ENCODE measurements around the gene DNAI1.

The DNAI1 gene

GRCh38 chr9:34491596-34491995, 33.0 kb downstream of the DNAI1 start:
- DNase-seq: no peak

DNA sequence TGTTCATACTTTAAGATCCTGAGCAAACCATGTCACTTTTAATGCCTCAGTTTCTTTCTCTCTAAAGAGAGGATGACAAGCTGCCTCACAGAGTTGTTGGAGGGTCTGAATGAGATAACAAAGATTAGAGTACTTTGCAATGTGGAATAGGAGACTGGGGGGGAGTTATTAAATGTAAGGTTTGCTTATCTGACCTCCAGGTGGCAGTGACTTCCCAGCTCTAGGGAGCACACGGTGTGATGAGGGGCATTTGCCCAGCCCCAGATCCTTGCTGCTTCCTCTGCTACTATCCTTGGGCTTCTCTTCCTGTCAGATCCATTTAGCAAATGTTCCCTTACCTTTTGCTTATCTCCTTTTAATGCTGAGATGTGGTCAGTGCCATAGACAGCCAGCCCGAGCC, 33.4 kb downstream of the DNAI1 start:
- no peak for DNase-seq

DNA sequence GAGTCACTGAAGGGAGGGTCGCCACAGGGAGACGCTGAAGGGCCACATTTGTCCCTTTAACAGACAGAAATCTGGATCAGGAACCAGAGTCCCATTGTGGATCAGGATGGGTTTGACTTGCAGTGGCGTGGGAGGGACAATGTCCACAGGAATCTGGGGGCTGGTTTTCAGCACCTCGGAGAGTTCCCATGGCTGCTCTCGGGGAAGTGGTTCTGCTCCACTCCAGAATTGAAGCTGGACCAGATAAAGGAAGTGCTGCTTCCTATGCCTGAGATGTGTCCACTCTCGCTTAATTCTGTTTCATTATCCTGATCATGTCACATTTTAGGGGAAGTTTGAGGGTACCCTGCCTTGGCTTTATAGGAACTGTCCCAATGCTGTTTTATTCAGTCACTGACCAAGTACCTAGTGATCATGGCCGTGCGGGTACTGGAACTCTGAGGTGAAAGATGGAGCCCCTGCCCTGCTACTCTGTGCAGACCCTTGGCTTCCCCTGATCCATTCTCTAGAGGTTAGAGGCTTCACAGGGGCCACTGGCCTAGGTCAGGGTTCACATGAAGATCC, 35.4 kb downstream of the DNAI1 start:
- DNase-seq: no peak

- no peak for DNase-seq
Observed at GRCh38 chr9:34496149-34496712, 37.6 kb downstream of the DNAI1 start.

- no peak for DNase-seq
Observed at GRCh38 chr9:34498553-34498952, 39.9 kb downstream of the DNAI1 start.

DNA sequence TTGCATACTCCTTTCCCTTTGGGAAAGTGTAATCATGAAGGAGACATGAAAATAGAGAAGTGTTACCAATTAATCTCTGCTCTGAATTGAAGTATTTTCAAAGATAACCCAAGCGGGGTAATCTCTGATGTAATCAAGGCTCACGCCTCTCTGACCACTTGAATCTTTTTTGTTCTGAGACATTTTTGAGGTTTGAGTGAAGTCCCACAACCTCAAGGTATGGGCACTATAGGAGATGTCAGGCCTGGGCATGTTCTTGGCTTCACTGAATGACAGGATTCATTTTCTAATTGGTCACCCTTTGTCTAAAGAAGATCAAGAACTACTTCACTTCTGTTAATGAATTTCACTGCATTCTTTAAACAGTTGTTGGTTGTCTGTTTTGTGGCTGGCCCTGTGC, 40.5 kb downstream of the DNAI1 start:
- no peak for DNase-seq

DNA sequence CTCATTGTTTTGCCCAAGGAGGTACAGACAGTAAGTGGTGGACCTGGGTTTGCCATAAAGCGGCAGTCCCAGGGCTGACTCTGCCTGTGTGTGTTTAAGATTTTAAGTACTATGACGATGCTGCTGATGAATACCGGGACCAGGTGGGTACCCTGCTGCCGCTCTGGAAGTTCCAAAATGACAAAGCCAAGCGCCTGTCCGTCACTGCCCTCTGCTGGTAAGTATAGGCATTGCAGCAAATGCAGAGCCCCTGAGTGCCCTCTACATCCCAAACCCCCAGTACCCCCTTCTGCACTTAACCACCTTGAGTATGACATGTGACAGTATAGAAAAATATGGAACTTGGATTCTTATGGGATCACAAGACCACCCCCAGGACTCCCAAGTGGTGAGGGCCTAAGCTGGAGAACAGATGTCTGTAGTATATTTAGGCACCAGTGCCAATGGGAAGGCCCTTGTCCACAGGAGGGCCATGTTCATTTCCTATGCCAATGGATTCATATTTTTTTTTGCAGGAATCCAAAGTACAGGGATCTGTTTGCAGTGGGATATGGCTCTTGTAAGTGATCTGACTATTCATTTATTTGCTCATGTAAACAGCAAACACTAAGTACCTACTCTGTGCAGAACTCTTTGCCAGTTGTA, 42.1 kb downstream of the DNAI1 start:
- peak; percentile 61 for DNase-seq

DNA sequence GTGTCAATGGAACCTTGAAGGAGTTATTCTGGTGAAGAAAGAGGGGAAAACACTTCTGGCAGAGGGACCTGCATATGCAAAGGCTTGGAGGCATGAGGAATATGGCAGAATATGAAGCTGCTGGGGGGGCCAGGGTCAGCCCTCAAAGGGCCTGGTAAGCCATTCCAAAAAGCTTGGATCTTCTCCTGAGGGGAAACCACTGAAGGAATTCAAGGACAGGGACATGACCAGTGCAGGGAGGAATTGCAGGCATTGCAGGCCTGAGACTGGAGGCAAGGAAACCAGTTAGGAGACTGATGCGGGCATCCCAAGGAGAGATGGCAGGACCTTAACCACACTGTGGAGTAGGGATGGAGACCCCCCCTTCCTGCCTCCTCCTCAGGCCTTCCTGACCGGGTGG, 42.8 kb downstream of the DNAI1 start:
- no peak for DNase-seq

DNA sequence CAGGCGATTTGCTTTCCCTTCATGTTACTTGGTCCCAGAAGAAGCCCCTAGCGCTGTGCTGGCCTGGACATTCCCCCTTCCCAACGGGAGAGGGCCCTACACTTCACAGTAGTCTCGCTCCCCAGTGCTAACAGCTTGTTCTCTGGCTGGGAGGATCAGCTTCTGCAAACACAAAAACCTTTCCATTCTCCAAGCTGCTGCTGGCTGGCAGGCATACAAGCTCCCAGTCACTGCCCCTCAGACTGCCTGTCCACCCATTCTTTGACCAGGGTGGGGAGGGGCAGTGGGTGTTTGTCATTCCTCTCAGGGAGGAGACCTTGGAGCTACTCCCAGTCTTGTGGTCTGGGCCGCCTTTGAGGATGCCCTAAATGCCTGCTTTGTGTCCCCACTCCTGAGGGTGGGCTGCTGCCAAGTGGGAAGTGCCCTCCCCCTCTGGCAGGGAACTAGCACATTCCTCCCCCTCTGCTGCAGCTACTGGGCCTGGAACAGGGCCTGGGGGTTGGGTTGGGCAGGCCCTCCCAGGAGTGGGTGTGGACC, 43.4 kb downstream of the DNAI1 start:
- DNase-seq: no peak

- DNase-seq: no peak
Observed at GRCh38 chr9:34502471-34502870, 43.9 kb downstream of the DNAI1 start.

DNA sequence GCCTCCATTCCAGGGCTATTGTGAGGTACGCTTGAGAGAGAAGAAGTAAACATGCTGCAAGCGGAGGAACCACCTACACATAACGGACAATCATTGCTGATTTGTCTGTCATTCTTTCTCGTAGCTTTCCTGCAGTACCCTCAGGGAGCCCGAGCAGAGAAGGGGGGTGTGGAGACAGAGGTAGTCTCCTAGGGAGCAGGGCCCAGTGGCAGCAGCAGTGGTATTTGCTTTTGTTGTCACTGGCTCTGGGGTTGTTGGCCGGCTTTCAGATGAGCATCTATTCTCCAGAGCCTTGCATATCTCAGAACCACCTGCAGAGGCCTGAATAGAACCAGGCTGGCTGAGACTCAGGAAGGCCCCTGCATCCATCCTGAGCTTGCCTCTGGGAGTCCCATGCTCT, 44.3 kb downstream of the DNAI1 start:
- no peak for DNase-seq

- no peak for DNase-seq
Observed at GRCh38 chr9:34503406-34503805, 44.8 kb downstream of the DNAI1 start.

GRCh38 chr9:34505370-34506120, 46.9 kb downstream of the DNAI1 start:
- no peak for DNase-seq

GRCh38 chr9:34506623-34507022, 48.0 kb downstream of the DNAI1 start:
- no peak for DNase-seq

- DNase-seq: no peak
Observed at GRCh38 chr9:34507556-34507955, 49.0 kb downstream of the DNAI1 start.

DNA sequence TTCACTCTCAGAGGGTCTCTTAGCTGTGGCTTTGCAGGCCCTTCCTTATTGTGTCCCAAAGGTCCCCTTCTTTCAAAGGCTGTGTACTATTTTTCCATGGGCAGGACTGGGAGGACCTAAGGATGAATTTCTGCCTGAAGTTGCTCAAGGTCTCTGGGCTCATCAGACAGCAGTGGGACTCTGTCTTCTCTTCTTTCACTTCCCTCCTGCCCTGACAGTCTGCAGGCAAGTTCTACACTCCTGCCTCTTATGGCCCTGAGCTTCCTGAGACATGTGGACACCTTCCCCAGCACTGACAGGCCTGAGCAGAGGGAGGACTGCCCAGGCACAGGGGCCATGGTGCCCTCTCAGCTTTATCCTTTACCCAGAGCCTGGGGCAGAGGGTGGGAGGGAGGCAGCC, 49.4 kb downstream of the DNAI1 start:
- no peak for DNase-seq

GRCh38 chr9:34508463-34508862, 49.9 kb downstream of the DNAI1 start:
- DNase-seq: no peak

DNA sequence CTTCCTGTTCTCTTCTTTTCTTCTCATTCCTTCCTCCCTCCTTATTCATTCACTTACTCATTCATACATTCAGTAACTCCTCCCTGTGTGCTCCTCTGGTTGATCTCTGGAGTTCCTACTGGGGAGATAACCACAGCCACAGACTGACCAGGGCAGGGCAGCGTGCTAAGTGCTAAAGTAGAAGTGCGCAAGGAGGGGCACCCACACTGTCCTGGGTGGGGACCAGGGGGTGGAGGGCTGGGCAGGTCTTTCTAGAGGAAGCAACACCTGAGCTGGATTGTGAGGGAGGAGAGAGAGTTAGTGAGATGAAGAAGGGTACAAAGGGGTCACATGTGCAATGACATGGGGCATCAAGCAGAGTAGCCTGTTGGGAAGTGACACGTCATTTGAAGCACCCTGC, 50.3 kb downstream of the DNAI1 start:
- no peak for DNase-seq

- DNase-seq: no peak
Observed at GRCh38 chr9:34510497-34511468, 52.2 kb downstream of the DNAI1 start.

DNA sequence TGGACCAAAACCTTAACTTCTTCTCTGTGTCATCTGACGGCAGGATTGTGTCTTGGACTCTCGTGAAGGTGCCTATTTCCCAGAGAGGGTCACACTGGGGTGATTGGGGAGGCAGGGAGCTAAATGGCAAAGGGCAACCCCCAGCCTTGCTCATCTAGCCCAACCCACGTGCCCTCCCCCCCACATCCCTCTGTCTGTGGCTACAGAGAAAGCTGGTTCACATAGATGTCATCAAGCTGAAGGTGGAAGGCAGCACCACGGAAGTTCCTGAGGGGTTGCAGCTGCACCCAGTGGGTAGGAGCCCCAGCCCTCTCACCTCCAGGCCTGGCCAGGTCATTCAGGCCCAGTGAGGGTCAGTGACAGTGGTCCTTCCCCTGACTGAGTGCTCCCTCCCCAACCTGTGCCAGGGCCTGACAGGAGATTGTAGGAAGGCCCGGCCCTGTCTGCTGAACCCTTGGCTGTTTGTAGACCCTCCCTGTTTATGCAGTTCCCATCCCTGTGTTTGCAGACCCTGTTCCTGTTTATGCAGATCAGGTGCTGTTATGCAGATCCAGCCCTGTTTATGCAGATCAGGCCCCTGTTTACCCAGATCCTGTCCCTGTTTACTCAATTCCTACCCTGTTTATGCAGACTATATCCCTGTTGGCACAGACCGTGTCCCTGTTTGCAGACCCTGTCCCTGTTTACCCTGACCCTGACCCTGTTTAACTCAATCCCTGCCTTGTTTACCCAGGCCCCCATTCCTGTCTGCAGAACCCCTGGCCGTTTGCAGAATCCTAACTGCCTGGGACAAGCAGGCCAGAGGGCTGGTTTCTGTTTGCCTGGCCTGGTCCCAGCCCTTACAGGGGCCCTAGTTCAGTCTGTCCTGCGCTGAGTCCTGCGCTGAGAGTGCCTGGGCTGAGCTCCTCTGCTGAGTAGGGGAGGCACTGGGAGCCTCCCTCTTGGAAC, 53.8 kb downstream of the DNAI1 start:
- DNase-seq: no peak

DNA sequence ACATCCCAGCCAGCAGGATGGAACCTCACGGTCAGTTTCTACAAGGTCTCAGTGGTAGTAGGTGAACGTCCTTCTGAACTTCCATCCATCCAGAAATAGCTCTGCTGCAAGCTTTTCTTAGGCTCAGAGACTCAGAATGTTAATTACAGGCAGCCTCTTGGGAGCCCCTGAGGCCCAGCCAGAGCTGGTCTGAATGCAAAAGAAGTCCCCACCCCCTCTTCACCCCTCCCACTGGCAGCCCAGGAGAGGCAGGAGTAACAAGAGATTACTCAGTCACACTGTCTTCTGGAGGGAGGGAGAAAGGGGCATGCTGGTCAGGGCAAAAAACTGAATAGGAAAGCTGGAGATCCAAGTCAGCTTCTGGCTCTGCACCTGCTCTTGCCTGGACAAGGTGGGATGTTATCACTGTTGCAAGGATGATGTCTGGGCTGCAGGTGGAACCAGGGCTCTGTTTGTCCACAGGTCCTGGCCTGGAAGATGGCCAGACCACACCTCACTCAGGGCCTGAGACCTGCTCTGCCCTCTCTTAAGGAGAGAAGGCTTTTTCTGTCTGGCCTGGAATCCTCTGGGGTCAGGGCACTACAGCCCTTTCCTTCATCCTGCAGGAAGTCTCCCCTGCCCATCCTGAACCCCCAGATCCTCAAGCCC, 55.1 kb downstream of the DNAI1 start:
- no peak for DNase-seq
